Ishikawa (cell line): ENCODE results near the gene TSPAN4.

Source experiments
- CREB1 ChIP-seq: IDR thresholded peaks from 2 replicates; pipeline ENCODE4 v1.6.1; 2012; ENCODE audit warnings: low read depth
- EP300 ChIP-seq: IDR thresholded peaks from 2 replicates; pipeline ENCODE4 v1.6.1; 2012; ENCODE audit warnings: borderline replicate concordance
- FOXM1 ChIP-seq: IDR thresholded peaks from 2 replicates; pipeline ENCODE4 v1.6.1; 2012; ENCODE audit warnings: low read depth, borderline replicate concordance
- RAD21 ChIP-seq: IDR thresholded peaks from 2 replicates; pipeline ENCODE4 v1.6.1; 2012; ENCODE audit warnings: low read depth
- TAF1 ChIP-seq: IDR thresholded peaks from 2 replicates; pipeline ENCODE4 v1.6.1; 2012; ENCODE audit warnings: low read depth, mild to moderate bottlenecking
- TCF12 ChIP-seq: IDR thresholded peaks from 2 replicates; pipeline ENCODE4 v1.6.1; 2012; ENCODE audit warnings: low read depth
- TEAD4 ChIP-seq: IDR thresholded peaks from 2 replicates; pipeline ENCODE4 v1.6.1; 2012
- USF1 ChIP-seq: IDR thresholded peaks from 2 replicates; pipeline ENCODE4 v1.6.1; 2012
- YY1 ChIP-seq: IDR thresholded peaks from 2 replicates; pipeline ENCODE4 v1.6.1; 2012; ENCODE audit warnings: low read depth

GRCh38 chr11:901452-902061 is 58.9 kb downstream of the TSPAN4 start:
- TF ChIP-seq EP300 (no peak), FOXM1 (no peak), TCF12 (no peak), RAD21 (no peak), TEAD4 (no peak), CREB1 (no peak), TAF1 (no peak), USF1 (no peak), YY1 (no peak)
